Renal pelvis (tissue), 4 donors: Measurements from ENCODE around the gene DIP2A. TPM values are rescaled to one million over a fixed set of nuclear protein-coding genes. Genes with fewer than 3 reads are reported as not detected.

Experiments used
- DNase-seq: peaks from one replicate; pipeline ENCODE4 v3.0.0-alpha.2; 2013
- polyA plus RNA-seq, 3 donors: library from polyadenylated mRNA; unstranded; fragments of 120-200 nt; gene quantifications; one replicate each; pipeline ENCODE4 v1.2.1, GENCODE V29; 2013; ENCODE audit not compliant: insufficient read length in 3 of 3

The DIP2A gene
- polyA plus RNA-seq, 3 donors, result 24.3 to 49.6 (median 47.5) TPM

GRCh38 chr21:46477765-46478164 lies 19.1 kb downstream of the DIP2A start:
- DNase-seq, result no peak

DNA sequence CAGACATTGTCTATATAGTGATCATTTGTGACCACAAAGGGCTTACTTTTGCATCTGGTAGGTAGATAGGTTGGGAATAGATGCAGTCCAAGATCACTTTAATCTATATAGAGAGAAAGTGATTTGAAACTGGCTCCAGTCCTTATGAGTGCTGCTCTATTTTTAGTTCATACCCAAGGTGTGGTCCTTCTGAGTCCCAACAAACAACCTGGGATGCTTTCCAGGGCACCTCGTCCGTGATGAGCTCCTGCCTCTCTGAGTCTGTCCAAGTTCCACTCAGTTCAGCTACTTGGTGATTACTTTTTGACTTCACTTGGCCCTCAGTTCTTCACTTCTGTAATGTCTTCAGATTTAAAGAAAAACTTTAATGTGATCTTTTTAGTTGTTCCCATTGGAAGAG lies 20.2 kb downstream of the DIP2A start:
- DNase-seq, result no peak

DNA sequence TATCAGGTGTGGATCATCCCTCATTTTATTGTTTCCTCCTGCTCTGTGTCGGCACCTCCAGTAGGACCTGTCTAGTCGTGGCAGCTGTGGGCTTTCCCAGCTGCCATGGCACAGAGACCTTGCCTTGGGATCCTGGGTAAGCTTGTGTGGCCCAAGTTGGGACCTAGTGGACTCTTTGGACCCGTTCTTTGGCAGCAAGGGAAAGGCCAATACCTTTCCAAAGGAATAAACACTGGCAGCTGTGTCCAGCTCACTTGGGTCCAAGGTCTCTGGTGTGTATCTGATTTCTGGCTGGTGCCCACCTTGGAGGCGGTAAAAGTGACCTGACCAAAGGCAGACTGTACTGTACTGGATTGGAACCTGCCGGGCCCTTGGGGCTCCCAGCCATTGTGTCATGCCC lies 21.8 kb downstream of the DIP2A start:
- no peak for DNase-seq

DNA sequence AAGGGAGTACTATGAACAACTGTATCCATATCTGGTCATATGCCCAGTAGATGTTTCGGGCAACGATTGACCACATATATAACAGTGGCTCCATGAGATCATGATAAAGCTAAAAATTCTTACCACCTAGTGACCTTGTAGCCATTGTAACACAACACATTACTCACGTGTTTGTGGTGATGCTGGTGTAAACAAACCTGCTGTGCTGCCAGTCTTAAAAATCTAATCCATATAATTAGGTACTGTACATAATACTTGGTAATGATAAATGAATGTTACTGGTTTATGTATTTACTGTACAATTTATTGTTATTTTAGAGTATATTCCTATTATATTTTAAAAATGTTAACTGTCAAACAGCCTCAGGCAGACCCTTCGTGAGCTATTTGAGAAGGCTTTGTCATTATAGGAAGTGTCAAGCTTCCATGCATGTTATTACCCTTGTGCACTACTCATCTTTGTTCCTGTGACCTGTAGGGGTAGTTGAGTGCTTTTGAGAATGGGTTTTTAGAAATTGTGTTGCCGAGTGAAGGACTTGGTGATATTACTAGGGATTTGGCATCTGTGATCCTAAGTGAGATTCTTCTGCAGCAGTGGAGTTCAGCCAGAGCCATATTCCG lies 23.6 kb downstream of the DIP2A start:
- no peak for DNase-seq

GRCh38 chr21:46482846-46483231 lies 24.1 kb downstream of the DIP2A start:
- DNase-seq, result no peak

- DNase-seq, result no peak
Observed at GRCh38 chr21:46483300-46484295, 24.9 kb downstream of the DIP2A start.

- no peak for DNase-seq
Observed at GRCh38 chr21:46486481-46487126, 27.9 kb downstream of the DIP2A start.

- no peak for DNase-seq
Observed at GRCh38 chr21:46489162-46489663, 30.5 kb downstream of the DIP2A start.

DNA sequence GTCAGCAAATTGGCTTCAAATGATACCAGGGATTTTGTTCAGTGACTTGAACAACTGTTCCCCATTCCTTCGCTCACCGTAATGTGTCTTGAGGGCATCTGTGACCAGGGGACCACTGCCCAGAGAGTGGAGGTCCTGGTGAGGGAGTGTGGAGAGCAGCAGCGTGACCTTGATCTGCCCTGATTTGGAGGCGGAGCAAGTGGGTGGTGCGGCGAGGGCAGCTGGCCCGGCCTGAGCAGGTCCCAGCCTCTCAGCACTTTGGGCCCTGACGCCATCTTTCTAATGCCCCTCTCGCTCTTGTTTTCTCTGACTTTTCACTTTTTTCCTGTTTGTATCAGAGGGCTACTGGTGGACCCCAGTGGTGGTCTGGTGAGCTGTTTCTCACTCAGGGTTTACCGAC lies 31.1 kb downstream of the DIP2A start:
- no peak for DNase-seq

- DNase-seq, result no peak
Observed at GRCh38 chr21:46491553-46491952, 32.9 kb downstream of the DIP2A start.

GRCh38 chr21:46492851-46493250 lies 34.2 kb downstream of the DIP2A start:
- DNase-seq, result no peak

DNA sequence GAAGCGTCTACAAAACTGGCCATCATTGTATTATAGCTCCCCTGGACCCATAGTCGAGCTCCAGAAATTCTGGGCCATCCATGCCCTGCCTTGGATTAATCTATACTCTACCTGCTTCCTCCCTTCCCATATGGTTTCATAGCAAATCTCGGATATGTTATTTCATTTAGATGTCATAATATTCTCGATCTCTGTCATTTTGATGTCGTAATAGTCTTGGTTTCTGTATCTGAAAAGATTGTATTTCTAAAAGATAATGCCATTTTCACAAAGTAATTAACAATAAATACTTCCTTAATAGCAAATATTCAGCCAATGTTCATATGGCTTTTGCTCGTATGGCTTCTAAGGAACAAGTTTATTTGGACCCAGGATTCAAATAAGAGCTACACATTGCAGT lies 35.1 kb downstream of the DIP2A start:
- no peak for DNase-seq

DNA sequence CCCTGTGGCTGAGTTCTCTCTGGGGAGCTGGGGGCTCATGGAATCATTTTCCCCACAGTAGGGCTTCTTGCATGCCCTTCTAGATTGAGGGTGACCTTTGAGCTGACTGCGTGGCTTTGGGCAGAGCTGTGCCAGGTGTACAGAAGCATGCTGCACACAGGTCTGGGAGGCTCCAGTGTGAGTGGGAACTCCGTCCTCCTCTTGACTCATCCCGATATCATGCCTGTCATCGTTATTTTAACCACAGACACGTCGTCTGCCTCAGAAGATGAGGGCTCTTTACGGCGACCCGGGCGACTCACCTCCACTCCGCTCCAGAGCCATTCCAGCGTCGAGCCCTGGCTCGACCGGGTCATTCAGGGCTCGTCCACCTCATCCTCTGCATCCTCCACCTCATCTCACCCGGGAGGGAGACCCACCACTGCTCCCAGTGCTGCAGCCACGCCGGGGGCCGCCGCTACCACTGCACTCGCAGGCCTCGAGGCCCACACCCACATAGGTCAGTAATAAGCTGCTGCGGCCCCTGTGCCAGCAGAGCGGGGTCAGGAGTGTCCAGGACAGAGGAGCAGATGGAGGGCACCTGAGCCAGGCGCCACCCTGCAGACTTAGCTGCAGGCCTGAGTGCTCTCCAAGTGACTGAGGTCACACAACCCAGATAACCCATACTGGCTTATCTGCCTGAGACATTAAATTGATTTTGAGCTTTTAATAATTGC lies 39.8 kb downstream of the DIP2A start:
- DNase-seq, result no peak

DNA sequence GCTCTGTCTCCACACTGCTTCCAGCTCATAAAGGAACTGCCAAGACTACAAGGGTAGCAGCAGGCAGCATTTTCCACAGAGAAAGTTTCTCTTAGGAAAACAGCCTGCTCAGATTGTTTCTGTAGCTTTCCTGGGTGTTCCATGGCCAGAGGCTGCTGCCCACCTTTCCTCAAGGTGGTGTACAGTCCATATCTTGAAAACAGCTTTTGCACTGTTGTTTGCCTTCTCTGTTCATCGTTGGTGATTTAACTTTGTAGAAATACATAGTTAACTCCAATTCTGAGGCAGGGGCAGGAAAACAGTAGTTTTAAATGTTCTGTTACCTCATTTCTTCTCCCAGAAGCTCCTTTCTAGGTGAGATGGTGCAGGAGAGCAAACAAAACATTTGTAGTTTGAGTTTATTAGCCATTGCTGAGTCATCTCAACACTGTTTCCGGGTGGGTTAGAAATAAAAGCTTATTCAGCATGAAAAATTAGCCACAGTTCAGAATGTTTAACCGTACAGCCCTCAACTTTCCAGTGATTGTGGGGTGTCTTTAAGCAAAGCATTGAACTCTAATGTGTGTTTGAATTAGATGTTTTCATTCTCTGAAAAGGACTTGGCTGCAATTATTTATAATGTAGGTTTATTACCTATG lies 41.7 kb downstream of the DIP2A start:
- no peak for DNase-seq

- DNase-seq, result no peak
Observed at GRCh38 chr21:46503922-46504550, 45.3 kb downstream of the DIP2A start.

GRCh38 chr21:46504666-46505065 lies 46.0 kb downstream of the DIP2A start:
- DNase-seq, result no peak

DNA sequence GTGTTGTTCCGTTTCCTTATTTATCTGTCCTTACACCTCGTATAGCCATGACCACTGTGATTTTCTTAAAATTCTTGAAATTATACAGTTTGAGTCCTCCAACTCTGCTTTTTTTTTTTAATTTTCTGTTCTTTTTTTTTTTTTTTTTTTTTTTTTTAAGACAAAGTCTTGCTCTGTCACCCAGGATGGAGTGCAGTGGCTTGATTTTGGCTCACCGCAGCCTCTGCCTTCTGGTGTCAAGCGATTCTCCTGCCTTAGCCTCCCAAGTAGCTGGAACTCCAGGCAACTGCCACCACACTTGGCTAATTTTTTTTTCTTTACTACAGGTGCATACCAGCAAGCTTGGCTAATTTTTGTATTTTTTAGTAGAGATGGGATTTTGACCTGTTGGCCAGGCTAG lies 48.9 kb downstream of the DIP2A start:
- no peak for DNase-seq

DNA sequence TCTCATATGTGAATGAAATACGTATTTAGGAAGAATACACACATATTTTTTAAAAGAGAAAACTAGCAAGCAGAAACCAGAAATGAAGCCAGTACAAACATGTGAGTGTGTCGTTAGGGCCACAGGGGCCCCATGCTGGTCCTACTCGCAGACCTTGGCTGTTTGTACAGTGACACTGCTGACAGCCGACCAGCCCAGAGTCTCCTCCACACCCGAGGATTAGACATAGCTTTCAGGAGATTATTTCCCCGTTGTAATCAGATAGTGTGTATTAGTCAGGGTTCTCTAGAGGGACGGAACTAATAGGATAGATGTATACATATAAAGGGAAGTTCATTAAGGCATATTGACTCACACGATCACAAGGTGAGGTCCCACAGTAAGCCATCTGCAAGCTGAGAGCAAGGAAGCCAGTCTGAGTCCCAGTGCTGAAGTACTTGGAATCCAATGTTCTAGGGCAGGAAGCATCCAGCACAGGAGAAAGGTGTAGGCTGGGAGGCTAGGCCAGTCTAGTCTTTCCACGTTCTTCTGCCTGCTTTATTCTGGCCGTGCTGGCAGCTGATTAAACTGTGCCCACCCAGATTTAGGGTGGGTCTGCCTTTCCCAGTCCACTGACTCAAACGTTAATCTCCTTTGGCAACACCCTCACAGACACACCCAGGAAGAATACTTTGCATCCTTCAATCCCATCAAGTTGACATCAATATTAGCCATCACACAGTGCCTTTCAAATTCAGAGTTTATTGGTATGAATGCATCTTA lies 51.2 kb downstream of the DIP2A start:
- DNase-seq, result no peak

DNA sequence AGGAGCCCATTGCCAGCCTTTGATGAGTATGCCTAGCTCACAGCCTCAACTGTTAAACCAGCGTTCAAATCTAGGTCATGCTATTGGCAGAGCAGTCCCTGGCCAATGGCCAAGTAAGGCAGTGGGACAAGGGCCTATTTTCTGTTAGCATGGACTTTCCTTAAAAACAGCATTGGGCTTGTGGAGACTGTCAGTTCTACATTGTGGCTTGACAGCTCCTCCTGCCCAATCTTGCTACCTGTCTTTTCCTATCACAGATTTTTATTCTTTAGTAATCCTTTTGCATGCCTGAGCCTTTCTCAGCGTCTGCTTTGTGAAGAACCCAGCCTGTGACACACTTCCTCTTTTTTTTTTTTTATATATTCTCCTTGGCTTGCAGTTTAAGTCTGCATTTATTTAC lies 56.4 kb downstream of the DIP2A start:
- no peak for DNase-seq

GRCh38 chr21:46516068-46516467 lies 57.4 kb downstream of the DIP2A start:
- no peak for DNase-seq
